ENCODE measurements around the gene ZC3H7B. TPM values are rescaled to one million over a fixed set of nuclear protein-coding genes. Genes with fewer than 3 reads are reported as not detected.
A peak's percentile ranks its signal among the peaks of the same experiment; 100 is the strongest.

ZC3H7B gene
- total RNA-seq = 68.6 TPM
- polyA plus RNA-seq (ENCODE audit: insufficient read depth, low read depth, low replicate concordance) = 28.3 TPM
- long read RNA-seq, donor 1, full-length matches to known transcripts = 2 of 116 reads
- long read RNA-seq, donor 1, partial matches to known transcripts = 114 of 116 reads
- long read RNA-seq, donor 1, other reads (novel, unspliced or antisense) = 0 of 116 reads
- long read RNA-seq, donor 2, partial matches to known transcripts = 13 of 13 reads
- long read RNA-seq, donor 2, other reads (novel, unspliced or antisense) = 0 of 13 reads
- long read RNA-seq, donor 3, partial matches to known transcripts = 19 of 19 reads
- long read RNA-seq, donor 3, other reads (novel, unspliced or antisense) = 0 of 19 reads
- long read RNA-seq, donor 4, full-length matches to known transcripts = 6 of 68 reads
- long read RNA-seq, donor 4, partial matches to known transcripts = 62 of 68 reads
- long read RNA-seq, donor 4, other reads (novel, unspliced or antisense) = 0 of 68 reads
- long read RNA-seq, donor 5 = 0 reads
- long read RNA-seq, donor 6 = 0 reads
- long read RNA-seq, donor 7, partial matches to known transcripts = 9 of 19 reads
- long read RNA-seq, donor 7, other reads (novel, unspliced or antisense) = 10 of 19 reads
- long read RNA-seq, donor 8, full-length matches to known transcripts = 3 of 9 reads
- long read RNA-seq, donor 8, partial matches to known transcripts = 6 of 9 reads
- long read RNA-seq, donor 8, other reads (novel, unspliced or antisense) = 0 of 9 reads
- long read RNA-seq, donor 9 = 0 reads
- long read RNA-seq, donor 10, full-length matches to known transcripts = 2 of 177 reads
- long read RNA-seq, donor 10, partial matches to known transcripts = 175 of 177 reads
- long read RNA-seq, donor 10, other reads (novel, unspliced or antisense) = 0 of 177 reads

GRCh38 chr22:41301085-41302020 lies at the start of gene ZC3H7B:
ZC3H7B (plus strand) TSS chr22:41301525; CDS start chr22:41320661, 19,136 bp downstream.
- FAIRE-seq = no peak

GRCh38 chr22:41252365-41252764 lies 49.0 kb upstream of the ZC3H7B start:
- Histone ChIP-seq H3K4me1 (ENCODE audit: control insufficient read depth in 2 of 3, insufficient read depth in 2 of 3, low read depth in 1 of 3, low read length in 3 of 3) (no peaks in the 10 kb centered on the region), H3K9ac (ENCODE audit: low read length in 3 of 3) (no peak overlapping the region), H3K36me3 (ENCODE audit: control insufficient read depth in 2 of 3, insufficient read depth in 3 of 3, low read length in 3 of 3) (peaks cover 0 to 26% (median 24%) of the 10 kb centered on the region in 3 donors), H3K9me3 (ENCODE audit: control insufficient read depth in 2 of 3, insufficient read depth in 1 of 3, low read length in 3 of 3) (no peaks in the 10 kb centered on the region), H3K4me3 (ENCODE audit: low read length in 3 of 3) (no peak overlapping the region), H3K27me3 (ENCODE audit: control insufficient read depth, insufficient read depth, low read length) (no peaks in the 10 kb centered on the region), H3K27ac (ENCODE audit: low read depth in 2 of 2, low read length in 2 of 2) (no peak overlapping the region)
- DNase-seq = no peak
- intact Hi-C loops (cut with DNase I) = no loop called here
- no peak for FAIRE-seq
- no peak for TF ChIP-seq CTCF (IDR thresholded peaks at IDR 0.05; ENCODE audit: borderline replicate concordance, extremely low read depth, insufficient read depth)

More at GRCh38 chr22:41301085-41302020, at the start of gene ZC3H7B:
- H3K4me1 ChIP-seq (ENCODE audit: control insufficient read depth in 2 of 3, insufficient read depth in 2 of 3, low read depth in 1 of 3, low read length in 3 of 3) = peaks cover 0 to 6% (median 4%) of the 10 kb centered on the region in 3 donors
- H3K9me3 ChIP-seq (ENCODE audit: control insufficient read depth in 2 of 3, insufficient read depth in 1 of 3, low read length in 3 of 3) = no peaks in the 10 kb centered on the region
- no peaks in the 10 kb centered on the region for H3K36me3 ChIP-seq (ENCODE audit: control insufficient read depth in 2 of 3, insufficient read depth in 3 of 3, low read length in 3 of 3)
- TF ChIP-seq CTCF (IDR thresholded peaks at IDR 0.05; ENCODE audit: borderline replicate concordance, extremely low read depth, insufficient read depth) = peak; percentile 42
- peak within 1 kb of the TSS; percentile 51 to 74 (median 54) for H3K4me3 ChIP-seq (ENCODE audit: low read length in 3 of 3)
- H3K9ac ChIP-seq (ENCODE audit: low read length in 3 of 3) = peak within 1 kb of the TSS; percentile 44 to 65 (median 47)
- intact Hi-C loops (cut with DNase I) = no loop called here
- DNase-seq = peak; percentile 86 to 95 (median 92)
- no peaks in the 10 kb centered on the region for H3K27me3 ChIP-seq (ENCODE audit: control insufficient read depth, insufficient read depth, low read length)
- H3K27ac ChIP-seq (ENCODE audit: low read depth in 2 of 2, low read length in 2 of 2) = peak within 1 kb of the TSS; percentile 74 to 80

- H3K9me3 ChIP-seq (ENCODE audit: control insufficient read depth in 2 of 3, insufficient read depth in 1 of 3, low read length in 3 of 3) = no peaks in the 10 kb centered on the region
- peaks cover 0 to 27% (median 20%) of the 10 kb centered on the region in 3 donors for H3K36me3 ChIP-seq (ENCODE audit: control insufficient read depth in 2 of 3, insufficient read depth in 3 of 3, low read length in 3 of 3)
- no peaks in the 10 kb centered on the region for H3K27me3 ChIP-seq (ENCODE audit: control insufficient read depth, insufficient read depth, low read length)
- no peak overlapping the region for H3K9ac ChIP-seq (ENCODE audit: low read length in 3 of 3)
- no peak overlapping the region for H3K27ac ChIP-seq (ENCODE audit: low read depth in 2 of 2, low read length in 2 of 2)
- no peak for FAIRE-seq
- intact Hi-C loops (cut with DNase I) = no loop called here
- no peak overlapping the region for H3K4me3 ChIP-seq (ENCODE audit: low read length in 3 of 3)
- no peak for DNase-seq
- H3K4me1 ChIP-seq (ENCODE audit: control insufficient read depth in 2 of 3, insufficient read depth in 2 of 3, low read depth in 1 of 3, low read length in 3 of 3) = no peaks in the 10 kb centered on the region
- TF ChIP-seq CTCF (IDR thresholded peaks at IDR 0.05; ENCODE audit: borderline replicate concordance, extremely low read depth, insufficient read depth) = no peak
Measured at GRCh38 chr22:41254230-41254629, 47.1 kb upstream of the ZC3H7B start.
